Cardiac fibroblast (primary cell): ENCODE data around the gene F8.
A peak's percentile ranks its signal among the peaks of the same experiment; 100 is the strongest.

Experiments used
- DNase-seq, 2 donors: peaks; one replicate each; pipeline versions ENCODE4 v3.0.0 to v3.0.0-alpha.2; 2010; ENCODE audit warnings: low read depth in 2 of 2
- H3K4me3 ChIP-seq, 2 donors: replicated peaks in 1 of 2; 1 replicate in 1 of 2; 2 replicates in 1 of 2; pipeline ENCODE4 v1.5.1; 2011; ENCODE audit warnings: low read depth in 2 of 2, low read length in 2 of 2, mild to moderate bottlenecking in 2 of 2, moderate library complexity in 1 of 2
- TF ChIP-seq, protein P1 (sequence below): IDR thresholded peaks from one replicate; pipeline ENCODE4 v1.5.1; 2011; ENCODE audit warnings: low read depth, mild to moderate bottlenecking, low read length, inconsistent platforms

The F8 gene

DNA sequence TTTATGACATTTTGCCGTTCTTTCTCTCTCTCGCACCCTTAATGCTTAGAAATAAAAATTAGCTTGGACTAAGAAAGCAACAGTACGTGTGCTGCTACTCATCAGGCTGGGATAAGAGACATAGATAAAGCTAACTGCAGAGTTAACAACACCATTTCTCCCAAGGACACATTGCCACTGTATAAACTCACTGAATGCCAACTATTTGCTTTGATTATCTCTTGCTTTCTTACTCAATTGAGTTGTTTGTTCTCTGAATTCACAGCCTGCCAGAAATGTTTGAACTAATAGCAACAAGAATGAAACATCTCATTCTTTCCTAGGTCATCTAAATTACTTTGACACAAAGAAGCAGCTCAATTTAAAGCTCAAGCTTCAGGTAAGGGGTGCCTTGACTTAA, 34.6 kb downstream of the F8 start:
- DNase-seq: peak in 1 of 2 donors; percentile 28
- no peak overlapping the region for H3K4me3 ChIP-seq
- TF ChIP-seq, protein P1, sequence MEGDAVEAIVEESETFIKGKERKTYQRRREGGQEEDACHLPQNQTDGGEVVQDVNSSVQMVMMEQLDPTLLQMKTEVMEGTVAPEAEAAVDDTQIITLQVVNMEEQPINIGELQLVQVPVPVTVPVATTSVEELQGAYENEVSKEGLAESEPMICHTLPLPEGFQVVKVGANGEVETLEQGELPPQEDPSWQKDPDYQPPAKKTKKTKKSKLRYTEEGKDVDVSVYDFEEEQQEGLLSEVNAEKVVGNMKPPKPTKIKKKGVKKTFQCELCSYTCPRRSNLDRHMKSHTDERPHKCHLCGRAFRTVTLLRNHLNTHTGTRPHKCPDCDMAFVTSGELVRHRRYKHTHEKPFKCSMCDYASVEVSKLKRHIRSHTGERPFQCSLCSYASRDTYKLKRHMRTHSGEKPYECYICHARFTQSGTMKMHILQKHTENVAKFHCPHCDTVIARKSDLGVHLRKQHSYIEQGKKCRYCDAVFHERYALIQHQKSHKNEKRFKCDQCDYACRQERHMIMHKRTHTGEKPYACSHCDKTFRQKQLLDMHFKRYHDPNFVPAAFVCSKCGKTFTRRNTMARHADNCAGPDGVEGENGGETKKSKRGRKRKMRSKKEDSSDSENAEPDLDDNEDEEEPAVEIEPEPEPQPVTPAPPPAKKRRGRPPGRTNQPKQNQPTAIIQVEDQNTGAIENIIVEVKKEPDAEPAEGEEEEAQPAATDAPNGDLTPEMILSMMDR: no peak

GRCh38 chrX:154986826-154987575, 35.5 kb downstream of the F8 start:
- TF ChIP-seq, protein P1: no peak
- no peak overlapping the region for H3K4me3 ChIP-seq
- DNase-seq: peak; percentile 19 to 52

- DNase-seq: no peak
- TF ChIP-seq, protein P1: no peak
- H3K4me3 ChIP-seq: no peak overlapping the region
Measured at GRCh38 chrX:154981116-154981411, 41.5 kb downstream of the F8 start.

- peak overlapping the region; percentile 22 to 51 for H3K4me3 ChIP-seq
- DNase-seq: peak; percentile 72 to 73
- TF ChIP-seq, protein P1: peak; percentile 55
Measured at GRCh38 chrX:154980330-154981115, 42.0 kb downstream of the F8 start.

DNA sequence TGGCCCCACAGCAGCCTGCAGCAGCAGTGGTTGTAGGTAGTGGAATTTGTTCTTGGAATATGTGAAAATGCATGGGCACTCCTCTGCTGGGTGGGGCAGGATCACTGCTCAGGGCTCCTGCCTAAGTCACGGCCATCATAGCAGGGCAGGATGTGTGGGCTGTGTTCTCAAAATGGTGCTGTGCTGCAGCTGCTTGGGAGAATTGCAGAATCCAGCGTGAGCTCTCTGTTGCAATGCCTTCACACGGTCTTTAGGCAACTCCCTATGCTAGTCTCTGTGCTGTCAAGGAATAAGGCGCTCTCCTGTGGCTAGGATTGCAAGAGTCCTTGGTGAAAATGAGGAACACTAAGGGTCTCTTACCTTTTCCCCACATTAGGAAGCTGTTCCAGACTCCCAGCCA, 42.9 kb downstream of the F8 start:
- H3K4me3 ChIP-seq: no peak overlapping the region
- DNase-seq: peak in 1 of 2 donors; percentile 0
- TF ChIP-seq, protein P1: no peak

- no peak overlapping the region for H3K4me3 ChIP-seq
- TF ChIP-seq, protein P1: no peak
- no peak for DNase-seq
Measured at GRCh38 chrX:154968353-154968752, 54.2 kb downstream of the F8 start.
